IPS-NIHi7 (cell line): Measurements from ENCODE around the gene SLC12A5.
"Not testable (repeated sequence)": the region's sequence is repeated elsewhere in the genome, so short reads cannot be mapped to it uniquely, and the experiment has no call there.

ENCODE experiments used
- DNase-seq: peaks from one replicate; pipeline ENCODE4 v3.0.0; 2012; ENCODE audit warnings: mixed read lengths; ENCODE audit errors: extremely low spot score

SLC12A5 gene

DNA sequence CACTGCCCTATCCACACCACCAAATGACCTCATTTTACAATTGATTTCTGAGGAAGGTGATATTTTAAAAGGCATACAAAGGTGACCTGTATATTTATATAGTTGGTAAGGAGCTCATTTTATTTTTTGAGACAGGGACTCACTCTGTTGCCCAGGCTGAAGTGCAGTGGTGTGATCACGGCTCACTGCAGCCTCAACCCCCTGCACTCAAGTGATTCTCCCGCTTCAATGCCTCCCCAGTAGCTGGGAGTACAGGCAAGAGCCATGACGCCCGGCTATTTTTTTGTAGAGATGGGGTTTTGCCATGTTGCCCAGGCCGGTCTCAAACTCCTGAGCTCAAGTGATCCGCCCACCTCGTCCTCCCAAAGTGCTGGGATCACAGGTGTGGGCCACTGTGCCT is 47.8 kb downstream of the SLC12A5 start:
- DNase-seq, result no peak

DNA sequence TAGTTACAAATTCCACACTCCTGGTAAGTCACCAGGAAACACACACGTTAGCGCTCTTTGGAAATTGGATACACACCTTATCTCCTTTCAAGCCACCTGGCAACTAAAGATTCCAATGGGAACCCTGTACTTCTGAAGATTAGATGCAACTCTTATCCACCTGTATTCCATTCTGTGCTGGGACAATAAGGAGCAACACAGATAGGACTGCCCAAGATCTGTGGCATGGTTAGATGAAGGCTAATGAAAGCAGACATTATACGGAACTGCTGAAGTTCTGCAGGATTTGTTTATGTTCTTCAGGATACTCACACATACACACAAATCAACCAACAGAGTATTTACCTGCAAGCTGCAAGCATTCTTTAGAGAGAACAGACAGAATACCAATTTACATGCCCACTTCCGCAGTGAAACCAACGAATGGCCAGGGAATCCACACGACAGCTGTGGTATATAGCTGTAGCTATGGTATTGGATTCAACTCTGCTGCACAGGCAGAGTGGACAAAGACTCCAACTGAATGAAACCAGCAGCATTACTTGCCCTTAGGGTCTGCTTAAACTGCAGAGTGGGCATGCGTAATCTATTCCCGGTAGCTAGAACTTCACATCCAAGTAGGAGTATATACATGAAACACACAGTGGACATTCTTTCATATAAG is 48.8 kb downstream of the SLC12A5 start:
- DNase-seq, result no peak

DNA sequence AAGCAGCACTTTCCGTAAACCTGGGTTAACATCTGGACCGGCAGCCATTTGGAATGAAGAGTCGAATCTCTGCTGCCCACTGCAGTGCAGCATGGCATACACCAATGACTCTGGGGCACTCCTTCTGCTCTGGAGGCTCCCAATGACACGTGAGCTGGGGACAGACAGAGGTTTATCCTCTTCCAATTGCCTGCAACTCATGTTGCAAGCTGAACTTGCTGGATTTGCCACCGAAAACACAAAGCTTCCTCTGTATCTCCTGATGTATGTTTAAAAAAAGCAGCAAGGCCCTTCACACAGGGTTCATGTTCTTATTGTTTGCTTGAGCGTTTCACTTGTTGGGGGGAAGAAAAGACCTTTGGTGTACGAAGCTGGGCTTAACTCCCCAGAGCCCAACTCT is 49.9 kb downstream of the SLC12A5 start:
- no peak for DNase-seq

DNA sequence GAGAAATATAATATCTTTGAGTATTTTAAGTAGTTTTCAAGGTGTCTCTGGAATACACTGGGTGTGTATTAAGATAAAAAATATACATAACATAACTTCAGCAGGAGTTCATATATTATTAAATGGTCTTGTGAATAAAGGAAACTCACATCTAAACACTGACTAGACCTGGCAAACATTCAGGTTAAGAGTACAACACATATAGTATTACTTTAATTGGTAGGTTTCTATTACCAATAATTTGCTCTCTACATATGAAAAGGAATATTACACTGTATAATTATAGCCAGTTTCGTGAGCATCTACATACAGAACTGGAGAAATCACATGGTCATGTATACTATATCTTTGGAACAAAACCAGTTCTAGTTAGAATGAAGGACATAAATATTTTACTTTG is 52.1 kb downstream of the SLC12A5 start:
- DNase-seq, result no peak

DNA sequence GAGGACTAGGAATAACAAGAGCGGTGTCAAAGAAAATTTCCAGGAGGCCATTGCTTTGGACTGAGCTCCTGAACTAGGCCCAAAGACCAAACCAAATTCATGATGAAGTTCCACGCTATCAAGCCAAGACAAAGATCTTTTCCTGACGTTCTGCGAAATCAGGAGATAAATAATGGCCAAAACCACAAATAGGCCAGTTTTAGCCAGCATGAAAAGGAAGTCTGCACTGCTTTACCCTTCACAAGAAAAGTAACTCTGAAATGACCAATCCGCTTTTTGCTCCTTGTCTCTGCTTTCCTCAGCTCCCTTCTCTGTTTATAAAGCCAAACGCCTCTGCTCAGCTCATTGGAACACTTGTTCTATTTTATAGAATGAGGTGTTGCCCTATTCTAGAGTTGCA is 54.1 kb downstream of the SLC12A5 start:
- DNase-seq, result no peak

DNA sequence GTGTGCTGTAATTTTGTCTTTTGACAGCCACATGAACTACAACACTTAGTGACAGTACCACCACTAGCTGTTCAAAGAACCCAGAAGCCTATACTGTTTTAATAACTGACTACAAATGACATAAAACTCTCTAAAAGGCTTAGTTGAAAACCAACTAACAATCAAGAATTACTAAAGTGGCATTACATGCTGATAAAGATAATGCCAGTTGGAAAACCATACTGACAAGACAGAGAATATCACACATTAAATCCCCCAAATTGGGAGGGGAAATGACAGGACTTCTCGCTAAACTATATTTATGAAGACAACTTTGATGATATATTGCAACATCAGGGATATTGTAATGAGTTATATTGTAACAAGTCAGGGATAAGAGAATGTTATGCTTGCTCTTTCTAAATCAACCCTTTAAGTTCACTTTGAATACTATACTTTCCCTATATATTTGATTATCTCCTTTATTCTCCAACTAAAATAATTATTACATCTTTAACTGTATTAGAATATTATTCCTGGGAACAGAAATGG is 54.6 kb downstream of the SLC12A5 start:
- DNase-seq, result no peak

DNA sequence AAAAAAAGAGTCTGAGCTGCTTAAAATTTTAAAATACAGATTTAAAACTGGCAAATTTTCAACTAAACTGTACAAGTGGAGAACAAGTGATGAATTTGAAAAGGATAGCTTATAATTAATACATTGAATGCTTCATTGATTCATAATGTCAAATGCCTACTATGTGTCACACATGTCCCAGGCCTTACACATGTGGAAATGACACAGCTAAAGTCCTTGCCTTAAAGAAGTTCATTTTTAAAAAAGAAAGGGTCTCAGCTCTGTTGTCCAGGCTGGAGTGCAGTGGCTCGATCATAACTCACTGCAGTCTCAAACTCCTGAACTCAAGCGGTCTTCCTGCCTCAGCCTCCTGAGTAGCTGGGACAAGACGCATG is 55.8 kb downstream of the SLC12A5 start:
- no peak for DNase-seq

DNA sequence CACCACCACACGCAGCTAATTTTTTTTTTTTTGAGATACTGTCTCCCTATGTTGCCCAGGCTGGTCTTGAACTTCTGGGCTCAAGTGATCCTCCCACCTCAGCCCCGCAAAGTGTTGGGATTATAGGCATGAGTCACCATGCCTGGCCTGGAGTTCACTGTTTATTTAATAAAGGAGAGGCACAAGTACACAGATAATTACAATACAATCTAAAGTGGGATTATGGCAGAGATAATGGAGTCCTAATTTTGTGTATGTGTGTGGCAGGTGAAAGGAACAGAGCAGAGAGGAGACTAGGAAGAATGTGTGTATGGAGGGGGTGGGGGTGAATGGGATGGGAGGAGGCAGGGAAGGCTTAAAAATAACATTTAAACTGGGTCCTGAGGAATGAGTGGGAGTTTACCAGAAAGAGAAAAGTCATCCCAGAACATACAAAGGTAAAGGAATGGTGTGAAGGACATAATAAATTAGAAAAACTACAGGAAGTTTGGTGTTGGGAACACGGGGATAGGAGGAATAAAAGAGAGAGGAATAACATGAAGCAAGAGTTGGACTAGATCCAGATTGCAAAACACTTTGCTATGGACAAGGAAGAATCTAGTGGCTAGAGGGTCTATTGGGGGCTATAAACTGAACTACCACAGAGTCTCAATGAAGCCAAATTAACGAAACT is 56.3 kb downstream of the SLC12A5 start:
- no peak for DNase-seq

DNA sequence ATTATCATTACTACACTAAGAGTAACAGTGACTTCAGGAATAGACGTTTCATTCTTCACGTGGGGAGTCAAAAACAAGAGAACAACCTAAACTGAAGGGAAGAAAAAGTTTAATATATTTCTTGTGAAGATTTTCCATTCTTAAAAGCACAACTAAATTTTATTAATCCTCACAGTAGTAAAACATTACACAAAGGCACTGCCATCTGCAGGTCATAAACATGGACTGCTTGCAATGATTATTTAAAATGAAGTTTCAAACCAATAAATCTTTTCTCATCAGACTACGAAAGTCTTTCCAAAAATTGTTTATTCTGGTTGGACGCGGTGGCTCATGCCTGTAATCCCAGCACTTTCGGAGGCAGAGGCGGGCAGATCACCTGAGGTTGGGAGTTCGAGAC is 58.1 kb downstream of the SLC12A5 start:
- DNase-seq, result no peak

DNA sequence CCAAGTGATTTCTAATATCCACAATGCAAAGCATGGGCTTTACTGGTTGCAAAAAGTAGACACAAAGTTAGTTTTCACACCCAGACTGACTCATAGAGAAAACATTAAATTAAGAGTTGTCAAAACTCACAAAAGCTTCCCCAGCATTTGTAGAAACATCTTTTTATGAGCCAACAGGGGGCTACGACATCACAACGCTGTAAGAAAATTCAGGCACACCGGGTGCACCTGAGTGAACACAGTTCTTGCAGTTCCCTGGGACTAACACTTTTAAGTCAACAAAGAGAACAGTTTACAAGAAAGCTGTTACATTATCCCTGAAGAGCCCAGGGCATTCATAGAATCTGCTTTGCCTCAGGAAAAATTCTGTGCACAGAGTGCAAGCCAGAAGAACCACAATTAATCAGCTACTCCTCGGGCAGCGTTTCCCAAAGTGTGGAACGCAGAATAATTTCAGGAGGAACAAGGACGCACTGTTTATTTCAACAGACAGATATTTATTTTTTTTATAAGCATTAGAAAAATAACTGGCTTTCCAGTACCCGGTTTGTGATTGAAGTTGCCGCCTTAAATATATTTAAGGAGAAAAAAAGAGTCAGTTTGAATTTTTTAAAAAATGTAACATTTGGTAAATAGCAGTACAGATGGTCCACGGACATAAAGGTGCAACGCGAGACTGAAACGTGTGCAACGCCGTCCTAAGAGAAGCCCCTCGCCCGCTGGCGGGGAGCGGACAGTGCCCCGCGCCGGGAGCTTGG is 59.6 kb downstream of the SLC12A5 start:
- DNase-seq, result no peak

DNA sequence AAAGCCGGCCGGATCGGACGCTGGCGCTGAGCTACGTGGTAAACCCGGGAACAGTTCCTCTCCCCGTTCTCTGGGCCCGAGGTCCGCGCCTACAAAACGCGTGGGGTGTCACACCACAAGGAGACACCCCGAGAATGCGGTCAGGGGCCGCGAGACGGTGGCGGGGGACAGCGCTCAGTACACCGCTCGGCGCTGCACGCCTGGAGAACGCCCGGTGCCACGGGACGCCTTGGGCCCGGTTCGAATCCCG is 60.1 kb downstream of the SLC12A5 start:
- DNase-seq, result peak; percentile 41

DNA sequence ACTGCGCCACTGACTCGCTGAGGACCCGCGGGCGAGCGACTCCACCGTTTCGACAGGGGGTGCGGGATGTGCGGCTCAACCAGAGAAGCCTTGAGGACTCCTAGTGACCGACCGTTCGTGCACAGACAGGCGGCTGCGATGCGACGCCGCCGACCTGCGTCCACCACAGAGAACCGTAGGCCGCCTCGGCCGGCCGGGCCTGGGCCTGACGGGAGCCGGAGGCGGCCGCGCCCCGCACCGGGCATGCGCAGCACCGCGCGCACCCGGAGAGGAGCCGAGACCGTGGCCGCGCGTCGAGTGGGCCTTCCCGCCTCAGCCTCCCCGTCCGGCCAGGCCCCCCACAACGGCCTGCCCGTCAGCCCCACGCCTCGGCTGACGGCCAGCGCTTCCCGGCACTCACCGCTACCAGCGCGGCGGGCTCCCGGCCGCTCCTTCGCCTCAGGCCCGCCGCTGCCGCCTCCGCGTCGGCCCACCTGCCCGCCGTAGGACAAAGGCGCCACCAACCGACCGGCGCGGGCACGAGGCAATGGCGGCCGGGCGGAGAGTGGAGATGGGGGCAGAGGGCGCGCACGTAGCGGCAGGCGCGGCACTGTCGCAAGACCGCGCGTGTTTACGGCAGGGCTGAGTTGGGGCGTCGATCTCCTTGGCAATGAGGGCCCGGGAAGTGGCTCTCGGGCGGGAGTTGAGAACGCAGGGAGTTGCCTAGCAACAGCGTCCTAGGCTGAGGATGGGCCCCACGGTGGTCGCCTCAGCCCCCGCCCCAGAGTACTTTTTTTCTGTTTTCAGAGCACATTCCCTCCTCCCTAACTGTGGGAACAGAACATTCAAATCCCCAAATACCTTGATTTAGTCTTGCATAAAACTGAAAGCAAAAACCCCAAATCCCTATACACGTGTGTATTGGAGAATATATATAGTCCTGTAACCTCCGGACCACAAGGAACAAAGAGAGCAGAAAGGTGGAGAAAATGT is 60.7 kb downstream of the SLC12A5 start, which contains the start of gene NCOA5:
TSS of gene NCOA5 (minus strand) at position 546 of the 972 bp plus-strand sequence. CDS start 10,538 bp downstream, outside the sequence.
- DNase-seq, result peak; percentile 97

DNA sequence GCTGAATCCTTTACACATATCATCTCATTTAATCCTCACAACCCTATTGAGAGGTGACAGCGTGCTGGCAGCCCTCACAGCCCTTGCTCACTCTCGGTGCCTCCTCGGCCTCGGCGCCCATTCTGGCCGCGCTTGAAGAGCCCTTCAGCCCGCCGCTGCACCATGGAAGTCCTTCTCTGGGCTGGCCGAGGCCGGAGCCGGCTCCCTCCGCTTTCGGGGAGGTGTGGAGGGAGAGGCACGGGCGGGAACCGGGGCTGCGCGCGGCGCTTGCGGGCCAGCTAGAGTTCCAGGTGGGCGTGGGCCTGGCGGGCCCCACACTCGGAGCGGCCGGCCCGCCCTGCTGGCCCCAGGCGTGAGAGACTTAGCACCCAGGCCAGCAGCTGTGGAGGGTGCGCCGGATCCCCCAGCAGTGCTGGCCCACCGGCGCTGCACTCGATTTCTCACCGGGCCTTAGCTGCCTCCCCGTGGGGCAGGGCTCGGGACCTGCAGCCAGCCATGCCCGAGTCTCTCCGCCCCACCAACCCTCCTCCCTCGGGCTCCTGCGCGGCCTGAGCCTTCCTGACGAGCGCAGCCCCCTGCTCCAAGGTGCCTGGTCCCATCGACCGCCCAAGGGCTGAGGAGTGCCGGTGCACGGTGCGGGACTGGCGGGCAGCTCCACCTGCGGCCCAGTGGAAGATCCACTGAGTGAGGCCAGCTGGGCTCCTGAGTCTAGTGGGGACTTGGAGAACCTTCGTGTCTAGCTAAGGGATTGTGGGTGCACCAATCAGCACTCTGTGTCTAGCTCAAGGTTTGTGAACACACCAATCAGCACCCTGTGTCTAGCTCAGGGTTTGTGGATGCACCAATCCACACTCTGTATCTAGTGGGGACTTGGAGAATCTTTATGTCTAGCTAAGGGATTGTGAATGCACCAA is 62.9 kb downstream of the SLC12A5 start:
- DNase-seq, result not testable (repeated sequence)

DNA sequence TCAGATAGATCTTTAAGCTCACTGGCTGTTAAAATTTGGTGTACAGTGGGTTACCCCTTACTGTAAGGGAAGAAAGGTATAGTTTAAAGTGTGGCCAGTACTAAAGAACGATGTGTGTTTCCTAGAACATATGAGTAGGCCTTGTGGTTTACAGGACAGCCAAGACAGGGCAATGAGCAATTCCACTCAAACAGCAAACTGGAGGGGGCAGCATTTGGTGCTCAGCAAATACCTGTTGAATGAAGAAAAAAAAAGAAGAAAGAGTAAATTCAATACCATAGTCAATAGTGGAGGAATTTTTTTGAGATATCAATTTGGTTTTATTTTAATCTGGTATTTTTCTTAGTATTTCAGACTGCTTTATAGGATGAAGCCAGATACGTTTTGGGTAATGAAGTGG is 64.5 kb downstream of the SLC12A5 start:
- no peak for DNase-seq

DNA sequence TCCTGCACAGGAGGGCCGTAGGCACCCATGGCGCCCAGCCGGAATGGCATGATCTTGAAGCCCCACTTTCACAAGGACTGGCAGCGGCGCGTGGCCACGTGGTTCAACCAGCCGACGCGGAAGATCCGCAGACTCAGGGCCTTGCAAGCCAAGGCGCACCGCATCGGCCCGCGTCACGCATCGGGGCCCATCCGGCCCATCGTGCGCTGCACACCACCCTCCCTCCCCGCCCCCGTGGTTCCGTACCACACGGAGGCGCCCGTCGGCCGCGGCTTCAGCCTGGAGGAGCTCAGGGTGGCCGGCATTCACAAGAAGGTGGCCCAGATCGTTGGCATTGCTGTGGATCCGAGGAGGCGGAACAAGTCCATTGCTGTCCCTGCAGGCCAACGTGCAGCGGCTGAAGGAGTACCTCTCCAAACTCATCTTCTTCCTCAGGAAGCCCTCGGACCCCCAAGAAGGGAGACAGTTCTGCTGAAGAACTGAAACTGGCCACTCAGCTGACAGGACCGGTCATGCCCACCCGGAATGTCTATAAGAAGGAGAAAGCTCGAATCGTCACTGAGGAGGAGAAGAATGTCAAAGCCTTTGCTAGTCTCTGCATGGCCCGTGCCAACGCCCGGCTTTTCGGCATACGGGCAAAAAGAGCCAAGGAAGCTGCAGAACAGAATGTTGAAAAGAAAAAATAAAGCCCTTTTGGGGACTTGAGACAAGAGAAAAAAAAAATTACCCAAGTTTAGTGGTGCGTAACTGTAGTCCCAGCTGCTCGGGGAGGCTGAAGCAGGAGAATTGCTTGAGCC is 70.7 kb downstream of the SLC12A5 start:
- DNase-seq, result peak; percentile 27

DNA sequence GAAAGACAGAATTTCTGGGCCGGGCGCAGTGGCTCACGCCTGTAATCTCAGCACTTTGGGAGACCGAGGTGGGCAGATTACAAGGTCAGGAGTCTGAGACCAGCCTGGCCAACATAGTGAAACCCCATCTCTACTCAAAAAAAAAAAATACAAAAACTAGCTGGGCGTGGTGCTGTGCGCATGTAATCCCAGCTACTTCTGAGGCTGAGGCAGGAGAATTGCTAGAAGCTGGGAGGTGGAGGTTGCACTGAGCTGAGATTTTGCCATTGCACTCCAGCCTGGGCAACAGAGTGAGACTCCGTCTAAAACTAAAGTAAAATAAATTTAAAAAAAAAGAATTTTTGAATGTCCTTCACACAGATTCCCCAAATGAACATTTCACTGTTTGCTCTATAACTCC is 71.4 kb downstream of the SLC12A5 start:
- not testable (repeated sequence) for DNase-seq

DNA sequence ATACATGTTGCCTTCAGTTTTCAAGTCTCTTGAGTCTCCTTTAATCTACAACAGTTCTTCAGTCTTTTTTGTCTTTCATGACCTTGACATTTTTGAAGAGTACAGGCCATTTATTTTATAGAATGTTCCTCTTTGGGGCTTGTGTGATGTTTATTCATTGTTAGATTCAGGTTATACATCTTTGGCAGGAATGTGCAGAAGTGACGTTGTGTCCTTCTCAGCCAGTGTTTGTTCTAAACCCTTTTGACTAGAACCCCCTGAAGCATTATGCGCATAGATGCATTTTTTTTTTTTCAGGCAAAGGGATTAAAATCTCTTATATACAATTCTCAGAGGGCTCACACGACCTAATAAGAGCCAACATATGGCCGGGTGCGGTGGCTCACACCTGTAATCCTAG is 72.0 kb downstream of the SLC12A5 start:
- no peak for DNase-seq

DNA sequence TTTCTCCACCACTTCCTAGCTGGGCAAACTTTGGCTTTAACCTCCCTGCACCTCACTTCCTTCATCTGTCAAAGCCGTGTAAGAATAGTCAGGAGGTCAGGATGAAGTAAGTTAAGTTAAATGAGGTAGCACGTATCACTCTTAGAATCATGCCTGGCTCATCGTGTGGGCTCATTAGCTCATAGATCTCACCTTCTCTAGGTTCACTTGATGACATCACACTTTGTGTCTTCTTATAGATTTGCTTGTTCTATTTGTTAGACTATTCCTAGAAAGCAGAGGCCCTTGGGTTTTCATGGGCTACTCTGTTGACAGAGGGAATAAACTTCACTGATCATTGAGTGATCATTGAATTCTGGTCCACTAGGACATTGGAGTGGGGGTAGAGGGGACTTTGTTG is 72.9 kb downstream of the SLC12A5 start:
- no peak for DNase-seq

DNA sequence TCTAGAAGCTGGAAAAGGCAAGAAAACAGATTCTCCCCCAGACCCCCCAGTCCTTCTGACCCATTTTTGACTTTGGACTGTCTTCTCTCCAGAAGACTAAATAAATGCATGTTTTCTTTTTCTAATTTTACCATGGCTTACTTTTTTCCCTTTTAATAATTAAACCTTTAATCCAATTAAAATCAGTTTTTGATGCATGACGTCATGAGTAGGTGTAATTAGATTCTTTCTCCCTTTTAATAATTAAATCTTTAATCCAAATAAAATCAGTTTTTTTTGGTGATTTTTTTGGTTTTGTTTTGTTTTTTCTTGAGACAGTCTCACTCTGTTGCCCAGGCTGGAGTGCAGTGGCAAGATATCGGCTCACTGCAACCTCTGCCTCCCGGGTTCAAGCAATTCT is 73.9 kb downstream of the SLC12A5 start:
- DNase-seq, result no peak

DNA sequence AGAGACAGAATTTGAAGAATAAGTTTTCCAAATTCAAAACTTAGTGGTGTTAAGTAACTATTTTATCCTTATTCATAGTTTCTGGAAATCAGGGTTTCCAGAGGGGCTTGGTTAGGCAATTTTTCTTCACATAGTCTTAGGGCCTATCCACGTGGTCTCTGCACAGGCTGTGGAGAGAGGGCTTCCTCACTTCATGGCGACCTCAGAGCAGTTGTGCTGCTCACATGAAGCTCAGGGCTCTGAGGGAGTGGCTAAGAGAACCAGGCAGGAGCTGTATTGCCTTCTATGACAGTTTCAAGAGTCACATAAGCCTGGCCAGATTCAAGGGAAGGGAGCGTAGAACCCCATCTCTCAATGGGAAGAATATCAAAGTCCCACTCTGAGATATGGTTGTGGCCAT is 75.2 kb downstream of the SLC12A5 start:
- DNase-seq, result no peak
